ENCODE results near the gene MGLL.

DNA sequence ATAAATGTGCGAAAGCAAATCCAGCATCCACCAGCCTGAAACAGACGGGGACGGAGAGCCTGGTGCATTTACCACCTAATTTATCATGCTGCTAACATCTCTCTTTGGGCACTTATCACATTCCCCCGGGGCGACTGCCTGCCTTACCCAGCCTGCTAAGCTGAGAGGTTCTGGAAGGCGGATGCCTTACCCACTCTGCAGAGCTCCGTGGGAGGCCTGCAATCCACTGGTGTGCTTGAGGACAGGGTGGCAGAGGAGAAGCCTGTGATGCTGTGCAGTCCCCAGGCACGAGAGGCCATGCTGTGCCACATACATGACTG, 25.5 kb downstream of the MGLL start:
- TF ChIP-seq, protein P1, sequence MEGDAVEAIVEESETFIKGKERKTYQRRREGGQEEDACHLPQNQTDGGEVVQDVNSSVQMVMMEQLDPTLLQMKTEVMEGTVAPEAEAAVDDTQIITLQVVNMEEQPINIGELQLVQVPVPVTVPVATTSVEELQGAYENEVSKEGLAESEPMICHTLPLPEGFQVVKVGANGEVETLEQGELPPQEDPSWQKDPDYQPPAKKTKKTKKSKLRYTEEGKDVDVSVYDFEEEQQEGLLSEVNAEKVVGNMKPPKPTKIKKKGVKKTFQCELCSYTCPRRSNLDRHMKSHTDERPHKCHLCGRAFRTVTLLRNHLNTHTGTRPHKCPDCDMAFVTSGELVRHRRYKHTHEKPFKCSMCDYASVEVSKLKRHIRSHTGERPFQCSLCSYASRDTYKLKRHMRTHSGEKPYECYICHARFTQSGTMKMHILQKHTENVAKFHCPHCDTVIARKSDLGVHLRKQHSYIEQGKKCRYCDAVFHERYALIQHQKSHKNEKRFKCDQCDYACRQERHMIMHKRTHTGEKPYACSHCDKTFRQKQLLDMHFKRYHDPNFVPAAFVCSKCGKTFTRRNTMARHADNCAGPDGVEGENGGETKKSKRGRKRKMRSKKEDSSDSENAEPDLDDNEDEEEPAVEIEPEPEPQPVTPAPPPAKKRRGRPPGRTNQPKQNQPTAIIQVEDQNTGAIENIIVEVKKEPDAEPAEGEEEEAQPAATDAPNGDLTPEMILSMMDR (IDR thresholded peaks at IDR 0.05; ENCODE audit: insufficient read depth, low read depth, low read length) = no peak
- TF ChIP-seq EZH2 (IDR thresholded peaks at IDR 0.05; ENCODE audit: insufficient read depth, low read length) = no peak
